DOHH2 (cell line): ENCODE results near the gene SLC8B1.

Source experiments
- H3F3A ChIP-seq: fragments of 200-600 bp; sonication (generic), shearing (Covaris generic); 2 replicates; pipeline ENCODE4 v1.6.0; 2016; ENCODE audit warnings: antibody characterized with exemption, mild to moderate bottlenecking; ENCODE audit not compliant: control insufficient read depth, insufficient read depth
- H3K27ac ChIP-seq: fragments of 200-600 bp; sonication (generic); 2 replicates; pipeline ENCODE4 v1.5.1; 2014; ENCODE audit warnings: low read depth, mild to moderate bottlenecking, low read length, moderate library complexity
- H3K27me3 ChIP-seq: fragments of 200-600 bp; sonication (generic); 2 replicates; pipeline ENCODE4 v1.6.1; 2014; ENCODE audit warnings: mild to moderate bottlenecking, low read length, mixed read lengths; ENCODE audit not compliant: control insufficient read depth
- H3K36me3 ChIP-seq: fragments of 200-600 bp; sonication (generic); 2 replicates; pipeline ENCODE4 v1.6.1; 2014; ENCODE audit warnings: mild to moderate bottlenecking, low read length, moderate library complexity, mixed read lengths; ENCODE audit not compliant: control insufficient read depth
- H3K4me1 ChIP-seq: fragments of 200-600 bp; sonication (generic); 2 replicates; pipeline ENCODE4 v1.6.1; 2014; ENCODE audit warnings: mild to moderate bottlenecking, low read length, mixed read lengths; ENCODE audit not compliant: control insufficient read depth
- H3K4me2 ChIP-seq: fragments of 200-600 bp; sonication (generic); 2 replicates; pipeline ENCODE4 v1.6.0; 2014; ENCODE audit warnings: mild to moderate bottlenecking, low read length, moderate library complexity
- H3K4me3 ChIP-seq: fragments of 200-600 bp; sonication (generic); 2 replicates; pipeline ENCODE4 v1.5.1; 2014; ENCODE audit warnings: mild to moderate bottlenecking, low read length, mixed read lengths
- H3K79me2 ChIP-seq: fragments of 200-600 bp; sonication (generic); 2 replicates; pipeline ENCODE4 v1.6.1; 2014; ENCODE audit warnings: mild to moderate bottlenecking, low read length, mixed read lengths; ENCODE audit not compliant: control insufficient read depth
- H3K9me2 ChIP-seq: fragments of 200-600 bp; sonication (generic); replicated peaks from 2 replicates; pipeline ENCODE4 v1.6.1; 2014; ENCODE audit warnings: mild to moderate bottlenecking, low read length, mixed read lengths; ENCODE audit not compliant: control insufficient read depth
- H3K9me3 ChIP-seq: fragments of 200-600 bp; sonication (generic); 2 replicates; pipeline ENCODE4 v1.6.1; 2014; ENCODE audit warnings: antibody characterized with exemption, low read length, mixed read lengths; ENCODE audit not compliant: control insufficient read depth, insufficient read depth
- H4K20me1 ChIP-seq: fragments of 200-600 bp; sonication (generic); 2 replicates; pipeline ENCODE4 v1.6.0; 2014; ENCODE audit warnings: low read depth, mild to moderate bottlenecking, antibody characterized with exemption, low read length, moderate library complexity; ENCODE audit not compliant: control insufficient read depth, insufficient read depth
- EZH2phosphoT487 ChIP-seq: fragments of 200-600 bp; sonication (generic); IDR thresholded peaks from 2 replicates; pipeline ENCODE4 v1.6.1; 2017; ENCODE audit warnings: borderline replicate concordance, mild to moderate bottlenecking, antibody characterized with exemption, low read length, moderate library complexity, mixed read lengths
- TF ChIP-seq, protein P1 (sequence below): fragments of 200-600 bp; sonication (generic); IDR thresholded peaks from one replicate; pipeline ENCODE4 v1.5.1; 2014; ENCODE audit warnings: antibody characterized with exemption, mild to moderate bottlenecking, low read depth, low read length; ENCODE audit not compliant: poor library complexity, severe bottlenecking

Gene SLC8B1

DNA sequence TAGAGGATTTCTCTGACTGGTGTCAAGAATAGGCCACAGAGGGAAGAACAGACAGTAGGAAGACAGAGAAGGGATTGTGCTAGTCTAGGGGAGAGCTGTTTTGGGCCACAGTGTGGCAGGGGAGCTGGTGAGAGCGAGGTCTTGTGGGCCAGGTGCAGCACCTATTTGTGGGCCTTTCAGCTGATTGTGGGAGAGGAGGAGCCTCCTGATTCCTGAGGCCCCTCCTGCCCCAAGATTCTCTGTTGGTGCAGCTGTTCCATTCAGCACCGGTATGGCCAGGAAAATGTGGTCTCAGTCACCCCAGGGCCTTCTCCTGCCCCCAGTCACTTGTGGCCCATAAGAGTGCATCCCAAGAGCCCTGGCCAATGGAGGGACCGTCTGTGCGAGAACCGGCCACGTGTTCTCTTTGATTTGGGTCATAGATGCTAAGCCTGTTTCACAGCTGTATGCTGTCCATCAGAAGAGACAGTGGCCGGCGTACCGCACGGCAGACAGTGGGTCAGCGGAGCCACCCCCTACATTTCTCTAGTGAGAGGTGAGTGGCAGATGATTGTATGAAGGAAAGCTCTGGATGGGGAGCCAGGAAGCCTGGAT, 86.0 kb downstream of the SLC8B1 start:
- H3K9me3 ChIP-seq, result no peaks in the 10 kb centered on the region
- no peak overlapping the region for H3K27ac ChIP-seq
- peaks cover 80% of the 10 kb centered on the region for H3K36me3 ChIP-seq
- H3K4me2 ChIP-seq, result no peak overlapping the region
- TF ChIP-seq, protein P1, sequence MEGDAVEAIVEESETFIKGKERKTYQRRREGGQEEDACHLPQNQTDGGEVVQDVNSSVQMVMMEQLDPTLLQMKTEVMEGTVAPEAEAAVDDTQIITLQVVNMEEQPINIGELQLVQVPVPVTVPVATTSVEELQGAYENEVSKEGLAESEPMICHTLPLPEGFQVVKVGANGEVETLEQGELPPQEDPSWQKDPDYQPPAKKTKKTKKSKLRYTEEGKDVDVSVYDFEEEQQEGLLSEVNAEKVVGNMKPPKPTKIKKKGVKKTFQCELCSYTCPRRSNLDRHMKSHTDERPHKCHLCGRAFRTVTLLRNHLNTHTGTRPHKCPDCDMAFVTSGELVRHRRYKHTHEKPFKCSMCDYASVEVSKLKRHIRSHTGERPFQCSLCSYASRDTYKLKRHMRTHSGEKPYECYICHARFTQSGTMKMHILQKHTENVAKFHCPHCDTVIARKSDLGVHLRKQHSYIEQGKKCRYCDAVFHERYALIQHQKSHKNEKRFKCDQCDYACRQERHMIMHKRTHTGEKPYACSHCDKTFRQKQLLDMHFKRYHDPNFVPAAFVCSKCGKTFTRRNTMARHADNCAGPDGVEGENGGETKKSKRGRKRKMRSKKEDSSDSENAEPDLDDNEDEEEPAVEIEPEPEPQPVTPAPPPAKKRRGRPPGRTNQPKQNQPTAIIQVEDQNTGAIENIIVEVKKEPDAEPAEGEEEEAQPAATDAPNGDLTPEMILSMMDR, result no peak
- TF ChIP-seq EZH2phosphoT487, result no peak
- H3K79me2 ChIP-seq, result peaks cover 50% of the 10 kb centered on the region
- no peaks in the 10 kb centered on the region for H3K4me1 ChIP-seq
- no peak overlapping the region for H3K4me3 ChIP-seq
- peaks cover 3% of the 10 kb centered on the region; the same call in 1 of the 2 replicates for H4K20me1 ChIP-seq
- no peaks in the 10 kb centered on the region for H3K9me2 ChIP-seq
- H3F3A ChIP-seq, result no peaks in the 10 kb centered on the region
- no peaks in the 10 kb centered on the region for H3K27me3 ChIP-seq
